OCI-LY1 (cell line): Measurements from ENCODE around the gene PRKAR2B.

Experiments used
- H2AFZ ChIP-seq: fragments of 200-600 bp; sonication (generic), shearing (Covaris generic); 2 replicates; pipeline ENCODE4 v1.6.0; 2014; ENCODE audit warnings: antibody characterized with exemption, mild to moderate bottlenecking, low read length
- H3F3A ChIP-seq: fragments of 200-600 bp; sonication (generic), shearing (Covaris generic); 2 replicates; pipeline ENCODE4 v1.6.0; 2014; ENCODE audit warnings: mild to moderate bottlenecking, antibody characterized with exemption, low read length, moderate library complexity; ENCODE audit not compliant: insufficient read depth
- H3K27ac ChIP-seq: fragments of 200-600 bp; sonication (generic); 2 replicates; pipeline ENCODE4 v1.5.1; 2014; ENCODE audit warnings: low read length, mixed run types, mild to moderate bottlenecking, low read depth; ENCODE audit not compliant: poor library complexity, severe bottlenecking
- H3K27me3 ChIP-seq: fragments of 200-600 bp; sonication (generic); 2 replicates; pipeline ENCODE4 v1.6.0; 2014; ENCODE audit warnings: antibody characterized with exemption, mild to moderate bottlenecking, low read length, moderate library complexity; ENCODE audit not compliant: insufficient read depth
- H3K36me3 ChIP-seq: fragments of 200-600 bp; sonication (generic); 2 replicates; pipeline ENCODE4 v1.6.1; 2014; ENCODE audit warnings: mild to moderate bottlenecking, antibody characterized with exemption, low read length, moderate library complexity, mixed read lengths; ENCODE audit not compliant: insufficient read depth
- H3K4me1 ChIP-seq: fragments of 200-600 bp; sonication (generic); 2 replicates; pipeline ENCODE4 v1.5.1; 2014; ENCODE audit warnings: mild to moderate bottlenecking, low read length, moderate library complexity; ENCODE audit not compliant: insufficient read depth, severe bottlenecking
- H3K4me2 ChIP-seq: fragments of 200-600 bp; sonication (generic), shearing (Covaris generic); 2 replicates; pipeline ENCODE4 v1.6.1; 2014; ENCODE audit warnings: low read length
- H3K4me3 ChIP-seq: fragments of 200-600 bp; sonication (generic); 2 replicates; pipeline ENCODE4 v1.5.1; 2014; ENCODE audit warnings: low read length, low read depth, mild to moderate bottlenecking, mixed read lengths; ENCODE audit not compliant: poor library complexity, severe bottlenecking
- H3K79me2 ChIP-seq: fragments of 200-600 bp; shearing (Covaris generic); 2 replicates; pipeline ENCODE4 v1.6.1; 2016; ENCODE audit warnings: mixed run types, low read length, mixed read lengths; ENCODE audit not compliant: insufficient read depth
- H3K9ac ChIP-seq: fragments of 200-600 bp; sonication (generic), shearing (Covaris generic); 2 replicates; pipeline ENCODE4 v1.6.1; 2014; ENCODE audit warnings: mild to moderate bottlenecking, low read length, mixed read lengths
- H3K9me2 ChIP-seq: fragments of 200-600 bp; sonication (generic), shearing (Covaris generic); 2 replicates; pipeline ENCODE4 v1.6.1; 2014; ENCODE audit warnings: low read depth, mild to moderate bottlenecking, low read length, mixed read lengths
- H3K9me3 ChIP-seq: fragments of 200-600 bp; shearing (Covaris generic); 2 replicates; pipeline ENCODE4 v1.6.1; 2014; ENCODE audit warnings: low read length, mixed read lengths
- H4K20me1 ChIP-seq: fragments of 200-600 bp; sonication (generic), shearing (Covaris generic); 2 replicates; pipeline ENCODE4 v1.6.0; 2016; ENCODE audit warnings: mild to moderate bottlenecking, low read length; ENCODE audit not compliant: insufficient read depth
- EZH2 ChIP-seq: fragments of 200-600 bp; sonication (generic), shearing (Covaris generic); IDR thresholded peaks from 2 replicates; pipeline ENCODE4 v1.8.0; 2017; ENCODE audit warnings: borderline replicate concordance, mixed run types, mild to moderate bottlenecking, antibody characterized with exemption, low read length, moderate library complexity, mixed read lengths
- TF ChIP-seq, protein P1 (sequence below): fragments of 200-600 bp; sonication (generic), shearing (Covaris generic); IDR thresholded peaks from 2 replicates; pipeline ENCODE4 v1.5.1; 2017; ENCODE audit warnings: mild to moderate bottlenecking, antibody characterized with exemption, low read length, moderate library complexity, mixed read lengths

Gene PRKAR2B

DNA sequence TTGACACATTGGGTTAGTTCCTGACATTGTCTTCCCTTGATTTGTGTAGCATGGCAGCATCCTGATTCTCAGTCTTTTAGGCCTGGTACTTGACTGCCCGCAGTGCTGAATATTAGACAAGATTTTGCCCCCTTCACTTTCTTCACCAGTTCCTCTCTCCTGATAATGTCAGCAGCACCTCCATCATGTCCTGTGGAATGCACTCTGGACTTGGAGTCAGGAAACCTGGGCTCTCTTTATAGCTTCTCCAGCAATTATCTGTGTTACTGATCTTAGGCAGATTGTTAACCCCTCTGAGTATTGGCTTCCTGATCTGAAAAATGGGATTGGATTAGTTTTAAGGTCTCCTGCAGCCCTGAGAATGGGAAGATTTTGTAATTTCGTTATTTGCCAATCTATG, 143.3 kb downstream of the PRKAR2B start:
- H3K79me2 ChIP-seq = no peaks in the 10 kb centered on the region
- H3K36me3 ChIP-seq = peaks cover 77% of the 10 kb centered on the region
- TF ChIP-seq, protein P1, sequence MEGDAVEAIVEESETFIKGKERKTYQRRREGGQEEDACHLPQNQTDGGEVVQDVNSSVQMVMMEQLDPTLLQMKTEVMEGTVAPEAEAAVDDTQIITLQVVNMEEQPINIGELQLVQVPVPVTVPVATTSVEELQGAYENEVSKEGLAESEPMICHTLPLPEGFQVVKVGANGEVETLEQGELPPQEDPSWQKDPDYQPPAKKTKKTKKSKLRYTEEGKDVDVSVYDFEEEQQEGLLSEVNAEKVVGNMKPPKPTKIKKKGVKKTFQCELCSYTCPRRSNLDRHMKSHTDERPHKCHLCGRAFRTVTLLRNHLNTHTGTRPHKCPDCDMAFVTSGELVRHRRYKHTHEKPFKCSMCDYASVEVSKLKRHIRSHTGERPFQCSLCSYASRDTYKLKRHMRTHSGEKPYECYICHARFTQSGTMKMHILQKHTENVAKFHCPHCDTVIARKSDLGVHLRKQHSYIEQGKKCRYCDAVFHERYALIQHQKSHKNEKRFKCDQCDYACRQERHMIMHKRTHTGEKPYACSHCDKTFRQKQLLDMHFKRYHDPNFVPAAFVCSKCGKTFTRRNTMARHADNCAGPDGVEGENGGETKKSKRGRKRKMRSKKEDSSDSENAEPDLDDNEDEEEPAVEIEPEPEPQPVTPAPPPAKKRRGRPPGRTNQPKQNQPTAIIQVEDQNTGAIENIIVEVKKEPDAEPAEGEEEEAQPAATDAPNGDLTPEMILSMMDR = no peak
- TF ChIP-seq EZH2 = no peak
- H3K9ac ChIP-seq = no peak overlapping the region
- no peaks in the 10 kb centered on the region for H3K27me3 ChIP-seq
- H2AFZ ChIP-seq = no peak overlapping the region
- no peaks in the 10 kb centered on the region for H3F3A ChIP-seq
- H3K9me3 ChIP-seq = no peaks in the 10 kb centered on the region
- H3K4me3 ChIP-seq = no peak overlapping the region
- H3K27ac ChIP-seq = no peak overlapping the region
- no peaks in the 10 kb centered on the region for H3K9me2 ChIP-seq
- H3K4me1 ChIP-seq = no peaks in the 10 kb centered on the region
- no peak overlapping the region for H3K4me2 ChIP-seq
- H4K20me1 ChIP-seq = no peaks in the 10 kb centered on the region

DNA sequence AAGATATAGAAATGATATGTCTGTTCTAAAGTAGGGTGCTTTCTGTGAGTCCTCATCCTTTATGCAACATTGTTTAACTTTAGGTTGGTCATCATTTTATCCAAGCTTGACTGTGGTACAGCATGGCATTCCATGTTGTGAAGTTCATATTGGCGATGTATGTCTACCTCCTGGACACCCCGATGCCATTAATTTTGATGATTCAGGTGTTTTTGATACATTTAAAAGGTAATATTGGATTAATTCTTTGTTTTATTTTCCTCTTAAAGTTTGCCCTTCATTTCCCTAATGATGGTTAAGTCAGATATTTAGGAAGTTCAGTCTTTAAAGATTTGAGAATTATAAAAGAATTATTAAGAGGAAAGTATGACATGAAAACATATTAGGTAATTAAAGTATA, 145.6 kb downstream of the PRKAR2B start:
- Histone ChIP-seq H2AFZ (no peak overlapping the region), H3K79me2 (no peaks in the 10 kb centered on the region), H3K9me3 (no peaks in the 10 kb centered on the region), H3K4me2 (no peak overlapping the region), H3K27me3 (no peaks in the 10 kb centered on the region), H3K4me3 (no peak overlapping the region), H4K20me1 (no peaks in the 10 kb centered on the region), H3F3A (no peaks in the 10 kb centered on the region), H3K36me3 (peaks cover 74% of the 10 kb centered on the region), H3K9ac (no peak overlapping the region), H3K4me1 (no peaks in the 10 kb centered on the region), H3K27ac (no peak overlapping the region), H3K9me2 (no peaks in the 10 kb centered on the region)
- TF ChIP-seq, protein P1 = no peak
- TF ChIP-seq EZH2 = no peak

DNA sequence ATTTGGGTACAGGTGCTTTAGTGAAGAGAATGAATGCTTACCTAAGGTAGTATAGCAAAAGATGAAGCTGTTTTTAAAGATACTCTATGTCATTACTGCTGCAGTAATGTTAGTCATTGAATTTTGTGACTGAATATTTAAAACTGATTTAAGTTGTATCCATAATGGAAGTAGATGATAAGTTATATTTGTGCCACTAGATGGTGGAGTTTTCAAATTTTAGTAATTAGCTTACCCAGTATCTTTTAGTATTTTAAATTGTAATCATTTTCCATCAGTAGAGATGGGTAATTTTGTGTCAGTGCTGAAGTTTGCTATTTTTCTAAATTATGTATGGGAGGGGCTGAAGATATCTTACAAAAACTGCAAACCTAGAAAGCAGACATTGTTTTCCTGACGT, 149.5 kb downstream of the PRKAR2B start:
- H3K36me3 ChIP-seq = peaks cover 72% of the 10 kb centered on the region
- no peak overlapping the region for H2AFZ ChIP-seq
- no peaks in the 10 kb centered on the region for H3K4me1 ChIP-seq
- TF ChIP-seq, protein P1 = no peak; the same call in 1 of the 2 replicates
- TF ChIP-seq EZH2 = no peak
- no peak overlapping the region for H3K9ac ChIP-seq
- H3K4me2 ChIP-seq = no peak overlapping the region
- H3F3A ChIP-seq = no peaks in the 10 kb centered on the region
- H4K20me1 ChIP-seq = no peaks in the 10 kb centered on the region
- H3K4me3 ChIP-seq = no peak overlapping the region
- no peaks in the 10 kb centered on the region for H3K27me3 ChIP-seq
- H3K9me2 ChIP-seq = no peaks in the 10 kb centered on the region
- no peak overlapping the region for H3K27ac ChIP-seq
- no peaks in the 10 kb centered on the region for H3K9me3 ChIP-seq
- H3K79me2 ChIP-seq = no peaks in the 10 kb centered on the region
